Stomach (tissue), 4 donors: ENCODE measurements around the gene MED17.

Experiments used
- EP300 ChIP-seq: sonication (generic); formaldehyde crosslinking; IDR thresholded peaks from one replicate; pipeline ENCODE4 v1.6.1; 2017; ENCODE audit warnings: antibody characterized with exemption
- POLR2A ChIP-seq, 4 donors: fragments of 450-650 bp; IDR thresholded peaks; one replicate each; pipeline ENCODE4 v1.6.1; 2016; ENCODE audit warnings: antibody characterized with exemption in 4 of 4, control low read depth in 2 of 4, mild to moderate bottlenecking in 1 of 4, moderate library complexity in 1 of 4
- TF ChIP-seq, protein P1 (sequence below), 7 experiments: fragments of 450-650 bp in 4 of 7; fragments of 200-600 bp in 3 of 7; sonication (generic) in 3 of 7; IDR thresholded peaks; one replicate each; pipeline ENCODE4 v1.5.1; 2016 to 2019; ENCODE audit warnings: antibody characterized with exemption in 7 of 7, control low read depth in 2 of 7, mild to moderate bottlenecking in 1 of 7

DNA sequence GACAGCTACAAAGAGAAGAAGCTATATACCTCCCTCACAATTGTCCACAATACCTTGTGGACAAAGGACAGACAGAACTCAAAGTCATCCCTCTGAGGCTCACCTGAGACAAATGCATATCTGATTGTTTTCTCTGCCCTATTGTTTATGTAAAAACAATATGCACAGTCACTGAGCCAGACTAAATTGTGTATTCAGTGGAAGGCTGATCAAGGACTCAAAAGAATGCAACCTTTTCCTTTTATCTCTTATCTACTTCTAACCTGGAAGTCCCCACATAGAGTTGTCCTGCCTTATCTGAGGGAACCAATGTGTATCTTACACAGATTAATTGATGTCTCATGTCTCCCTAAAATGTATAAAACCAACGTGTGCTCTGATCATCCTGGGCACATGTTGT is 13.9 kb upstream of the MED17 start:
- TF ChIP-seq, protein P1, sequence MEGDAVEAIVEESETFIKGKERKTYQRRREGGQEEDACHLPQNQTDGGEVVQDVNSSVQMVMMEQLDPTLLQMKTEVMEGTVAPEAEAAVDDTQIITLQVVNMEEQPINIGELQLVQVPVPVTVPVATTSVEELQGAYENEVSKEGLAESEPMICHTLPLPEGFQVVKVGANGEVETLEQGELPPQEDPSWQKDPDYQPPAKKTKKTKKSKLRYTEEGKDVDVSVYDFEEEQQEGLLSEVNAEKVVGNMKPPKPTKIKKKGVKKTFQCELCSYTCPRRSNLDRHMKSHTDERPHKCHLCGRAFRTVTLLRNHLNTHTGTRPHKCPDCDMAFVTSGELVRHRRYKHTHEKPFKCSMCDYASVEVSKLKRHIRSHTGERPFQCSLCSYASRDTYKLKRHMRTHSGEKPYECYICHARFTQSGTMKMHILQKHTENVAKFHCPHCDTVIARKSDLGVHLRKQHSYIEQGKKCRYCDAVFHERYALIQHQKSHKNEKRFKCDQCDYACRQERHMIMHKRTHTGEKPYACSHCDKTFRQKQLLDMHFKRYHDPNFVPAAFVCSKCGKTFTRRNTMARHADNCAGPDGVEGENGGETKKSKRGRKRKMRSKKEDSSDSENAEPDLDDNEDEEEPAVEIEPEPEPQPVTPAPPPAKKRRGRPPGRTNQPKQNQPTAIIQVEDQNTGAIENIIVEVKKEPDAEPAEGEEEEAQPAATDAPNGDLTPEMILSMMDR (IDR thresholded peaks at IDR 0.05), result no peak
- no peak for TF ChIP-seq EP300
- no peak for TF ChIP-seq POLR2A (IDR thresholded peaks at IDR 0.05)
